ENCODE results near the gene HAVCR1.

DNA sequence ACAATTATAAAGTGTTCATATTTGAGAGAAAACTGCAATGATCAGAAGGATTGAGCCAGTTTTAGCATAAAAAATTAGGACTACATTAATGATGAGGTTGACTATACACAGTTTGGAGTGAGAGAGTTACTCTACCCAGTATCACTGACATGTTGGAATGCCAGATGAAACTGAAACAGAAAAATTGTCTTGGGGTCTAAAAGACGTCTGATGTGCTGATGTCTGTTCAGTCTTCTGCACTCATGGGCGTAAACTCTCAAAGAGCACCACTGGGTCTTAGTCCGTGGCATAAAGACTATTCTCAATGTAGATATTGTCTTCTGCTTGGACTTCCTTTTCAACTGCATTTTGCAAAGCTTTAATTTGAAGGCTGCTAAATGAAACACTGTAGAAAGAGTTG lies 29.5 kb downstream of the HAVCR1 start:
- TF ChIP-seq POLR2A (IDR thresholded peaks at IDR 0.05; ENCODE audit: low read length) (no peak), GATA1 (IDR thresholded peaks at IDR 0.05; ENCODE audit: low read depth, low read length) (no peak)

All from erythroblast (primary cell).